Endothelial cell of umbilical vein (primary cell): ENCODE measurements around the gene ETV1. TPM values are rescaled to one million over a fixed set of nuclear protein-coding genes. Genes with fewer than 3 reads are reported as not detected.

Source experiments
- BruUV-seq: library from RNA; stranded (reverse); fragments of 400-500 nt; replicated peaks from 2 replicates; lab custom pipeline; 2021; lab: Mats Ljungman, UMichigan
- CTCF ChIA-PET: fragments of 300-600, 350-600 bp; sonication (Branson Sonifier 250); formaldehyde crosslinking; loops from one replicate; lab custom pipeline; 2021; ENCODE audit warnings: antibody characterized with exemption, inconsistent platforms; lab: Charles Lee
- POLR2A ChIA-PET: fragments of 300-600, 350-600 bp; sonication (Branson Sonifier 250); formaldehyde crosslinking; loops from one replicate; lab custom pipeline; 2021; ENCODE audit warnings: antibody characterized with exemption, inconsistent platforms; lab: Charles Lee
- DNase-seq: peaks from one replicate; pipeline ENCODE4 v3.0.0-alpha.2; 2011; ENCODE audit warnings: low read depth, low spot score
- FAIRE-seq: peaks from 2 replicates; lab custom pipeline; 2011; peaks lifted over from hg19 to GRCh38; lab: Jason Lieb, UNC
- H2AFZ ChIP-seq: 2 replicates; pipeline ENCODE4 v1.6.0; 2012; ENCODE audit warnings: low read depth, low read length, control low read depth, inconsistent platforms
- H3K27ac ChIP-seq: 2 replicates; pipeline ENCODE4 v1.5.1; 2011; ENCODE audit warnings: low read depth, mild to moderate bottlenecking, control low read depth, low read length, moderate library complexity; ENCODE audit not compliant: insufficient read depth
- H3K27me3 ChIP-seq, 2 experiments: 2 replicates each; pipeline versions ENCODE4 v1.6.0 to v1.6.1; 2011; ENCODE audit warnings: low read length in 2 of 2, mixed read lengths in 1 of 2; ENCODE audit not compliant: control insufficient read depth in 2 of 2, insufficient read depth in 2 of 2
- H3K36me3 ChIP-seq, 2 experiments: 2 replicates in 1 of 2; 3 replicates in 1 of 2; pipeline ENCODE4 v1.5.1; 2011; ENCODE audit warnings: low read length in 2 of 2, mild to moderate bottlenecking in 1 of 2, moderate library complexity in 1 of 2; ENCODE audit not compliant: control insufficient read depth in 2 of 2, insufficient read depth in 2 of 2; ENCODE audit errors: extremely low read depth in 1 of 2
- H3K4me1 ChIP-seq: 3 replicates; pipeline ENCODE4 v1.5.1; 2011; ENCODE audit warnings: mild to moderate bottlenecking, low read length; ENCODE audit not compliant: control insufficient read depth, insufficient read depth; ENCODE audit errors: extremely low read depth
- H3K4me2 ChIP-seq: 2 replicates; pipeline ENCODE4 v1.6.1; 2011; ENCODE audit warnings: low read length, control low read depth, mixed read lengths; ENCODE audit not compliant: insufficient read depth
- H3K4me3 ChIP-seq, 3 experiments: fragments of 200-600 bp in 1 of 3; sonication (generic), shearing (Covaris generic) in 1 of 3; replicated peaks in 1 of 3; 2 replicates each; pipeline ENCODE4 v1.5.1; 2011 to 2016; ENCODE audit warnings: control low read depth in 3 of 3, low read length in 3 of 3, mild to moderate bottlenecking in 2 of 3, inconsistent platforms in 1 of 3, low read depth in 1 of 3, moderate library complexity in 1 of 3; ENCODE audit not compliant: insufficient read depth in 1 of 3
- H3K79me2 ChIP-seq: 2 replicates; pipeline ENCODE4 v1.6.0; 2012; ENCODE audit warnings: low read length, inconsistent platforms; ENCODE audit not compliant: control insufficient read depth, insufficient read depth
- H3K9ac ChIP-seq: replicated peaks from 2 replicates; pipeline ENCODE3; 2011; ENCODE audit warnings: low read length, control low read depth; ENCODE audit not compliant: insufficient read depth; ENCODE audit errors: extremely low read depth
- H3K9me1 ChIP-seq: replicated peaks from 3 replicates; pipeline ENCODE4 v1.6.0; 2011; ENCODE audit warnings: mild to moderate bottlenecking, low read length; ENCODE audit not compliant: control insufficient read depth, insufficient read depth; ENCODE audit errors: extremely low read depth
- H3K9me3 ChIP-seq: replicated peaks from 2 replicates; pipeline ENCODE4 v1.5.1; 2012; ENCODE audit warnings: low read length, inconsistent platforms; ENCODE audit not compliant: control insufficient read depth, insufficient read depth
- H4K20me1 ChIP-seq: replicated peaks from 2 replicates; pipeline ENCODE3; 2011; ENCODE audit warnings: mild to moderate bottlenecking, low read length; ENCODE audit not compliant: control insufficient read depth, insufficient read depth; ENCODE audit errors: extremely low read depth
- CTCF ChIP-seq, 2 donors: IDR thresholded peaks; 1 replicate in 1 of 2; 2 replicates in 1 of 2; pipeline ENCODE4 v1.5.1; 2011; ENCODE audit warnings: low read length in 2 of 2, mild to moderate bottlenecking in 2 of 2, moderate library complexity in 2 of 2, control low read depth in 1 of 2, inconsistent platforms in 1 of 2, low read depth in 1 of 2; ENCODE audit not compliant: insufficient read depth in 1 of 2; ENCODE audit errors: extremely low read depth in 1 of 2
- EZH2 ChIP-seq: IDR thresholded peaks from 2 replicates; pipeline ENCODE4 v1.6.1; 2012; ENCODE audit warnings: borderline replicate concordance, low read depth, mild to moderate bottlenecking, moderate library complexity, low read length, inconsistent platforms; ENCODE audit not compliant: severe bottlenecking
- FOS ChIP-seq: IDR thresholded peaks from 2 replicates; pipeline ENCODE4 v1.6.1; 2011; ENCODE audit warnings: mild to moderate bottlenecking, low read length, moderate library complexity, borderline replicate concordance; ENCODE audit not compliant: insufficient read depth
- GATA2 ChIP-seq: IDR thresholded peaks from 2 replicates; pipeline ENCODE4 v1.7.0; 2011; ENCODE audit warnings: low read depth, mild to moderate bottlenecking, moderate library complexity, mixed read lengths, low read length; ENCODE audit not compliant: insufficient read length, insufficient read depth
- JUN ChIP-seq: IDR thresholded peaks from 2 replicates; pipeline ENCODE4 v1.6.1; 2011; ENCODE audit warnings: borderline replicate concordance, low read depth; ENCODE audit not compliant: insufficient read length, insufficient read depth
- MAX ChIP-seq: IDR thresholded peaks from 2 replicates; pipeline ENCODE4 v1.6.1; 2011; ENCODE audit not compliant: insufficient read depth, insufficient read length
- MYC ChIP-seq: IDR thresholded peaks from one replicate; pipeline ENCODE4 v1.6.1; 2011; ENCODE audit warnings: mild to moderate bottlenecking, low read depth, low read length
- POLR2A ChIP-seq: IDR thresholded peaks from 2 replicates; pipeline ENCODE4 v1.6.1; 2012; ENCODE audit warnings: low read depth, mild to moderate bottlenecking, control low read depth, low read length
- POLR2AphosphoS5 ChIP-seq: IDR thresholded peaks from 2 replicates; pipeline ENCODE4 v1.6.1; 2012; ENCODE audit warnings: low read depth, mild to moderate bottlenecking, control low read depth, low read length, moderate library complexity; ENCODE audit not compliant: insufficient read depth
- dilution Hi-C: fragments of 300-500 bp; cut with MboI; formaldehyde crosslinking; loops from one replicate; pipeline ENCODE4 v1.15.0; 2019; ENCODE audit warnings: low sequenced_read_pairs; ENCODE audit not compliant: extremely low pct_ligation_motif_present
- intact Hi-C: fragments of 100-400 bp; cut with micrococcal nuclease; formaldehyde crosslinking; loops from one replicate; pipeline ENCODE4 v1.10.0; 2022
- polyA plus RNA-seq, 4 experiments: library from polyadenylated mRNA; depleted of rRNA in 3 of 4; stranded (reverse) in 3 of 4; unstranded in 1 of 4; fragments of >200 nt; gene quantifications; 2 replicates each; pipeline versions ENCODE4 v1.2.1 to v1.2.3, GENCODE V29; 2011 to 2012; ENCODE audit warnings: missing spikeins in 1 of 4
- total RNA-seq: library from RNA; stranded (reverse); gene quantifications from 2 replicates; pipeline ENCODE4 v1.2.3, GENCODE V29; 2021

Gene ETV1
- total and polyA plus RNA-seq, 2 donors (not counting 3 experiments of a cell fraction or from before 2014, with no cell fraction given): 8.4 to 16.6 TPM

- CTCF ChIA-PET: interaction anchor here (1.1 to 5.4 kb wide), 5 partner anchors 10 to 457 kb away, joined by 3 to 72 read pairs (median 6); partner anchors contain the start of gene ETV1
- Histone ChIP-seq H3K9ac (peak overlapping the region; percentile 78), H4K20me1 (no peaks in the 10 kb centered on the region), H3K4me1 (peaks cover 28% of the 10 kb centered on the region), H3K27me3 (no peaks in the 10 kb centered on the region), H3K9me1 (no peaks in the 10 kb centered on the region), H3K27ac (peak overlapping the region; percentile 56), H3K36me3 (peaks cover 0 to 3% of the 10 kb centered on the region in 2 experiments), H2AFZ (peak overlapping the region; percentile 34), H3K4me2 (peak overlapping the region; percentile 78), H3K79me2 (no peaks in the 10 kb centered on the region), H3K9me3 (no peaks in the 10 kb centered on the region), H3K4me3 (no peak overlapping the region)
- DNase-seq (peak; percentile 64), FAIRE-seq (no peak)
- dilution Hi-C loops (no loop called here), intact Hi-C loops (loop anchor here (10.0 kb wide), 2 partner anchors 455 to 1705 kb away; partner anchors contain the start of gene MEOX2)
- POLR2A ChIA-PET: interaction anchor here (1.6 kb wide), 2 partner anchors 9 to 11 kb away, joined by 7 read pairs; partner anchors contain the start of gene ETV1
- TF ChIP-seq GATA2 (no peak), JUN (peak; percentile 7), FOS (peak; percentile 15)
- no TSS peak for BruUV-seq
Measured at GRCh38 chr7:13979671-13980435, 9.6 kb downstream of the ETV1 start.

- no peak overlapping the region for H3K27ac ChIP-seq
- intact Hi-C loops: no loop called here
Measured at GRCh38 chr7:13976594-13976993, 12.9 kb downstream of the ETV1 start.

More at GRCh38 chr7:13976594-13976993, 12.9 kb downstream of the ETV1 start:
- ChIA-PET POLR2A (no interaction called here), CTCF (interaction anchor here (5.4 kb wide), 1 partner anchor 14 kb away, joined by 72 read pairs; the partner anchor contains the start of gene ETV1)
- no peak for TF ChIP-seq MAX
- no peak for TF ChIP-seq EZH2
- TF ChIP-seq POLR2AphosphoS5: no peak
- no peak for TF ChIP-seq CTCF (IDR thresholded peaks at IDR 0.05; ENCODE audit: extremely low read depth in 1 of 2, insufficient read depth in 1 of 2, low read depth in 1 of 2, low read length in 2 of 2)
- TF ChIP-seq MYC: no peak
- TF ChIP-seq JUN: no peak
- TF ChIP-seq FOS: no peak
- TF ChIP-seq GATA2: no peak
- no peak for TF ChIP-seq POLR2A
- Histone ChIP-seq H4K20me1 (no peaks in the 10 kb centered on the region), H3K4me3 (no peak overlapping the region), H3K4me2 (no peak overlapping the region), H3K9ac (no peak overlapping the region), H3K79me2 (no peaks in the 10 kb centered on the region), H2AFZ (no peak overlapping the region), H3K4me1 (peaks cover 25% of the 10 kb centered on the region), H3K27me3 (no peaks in the 10 kb centered on the region), H3K36me3 (peaks cover 0 to 4% of the 10 kb centered on the region in 2 experiments), H3K9me1 (no peaks in the 10 kb centered on the region), H3K9me3 (no peaks in the 10 kb centered on the region)
- FAIRE-seq (no peak), DNase-seq (no peak)
- no TSS peak for BruUV-seq
- dilution Hi-C loops: no loop called here
